ENCODE results near the gene DGUOK. TPM values are rescaled to one million over a fixed set of nuclear protein-coding genes. Genes with fewer than 3 reads are reported as not detected.
A peak's percentile ranks its signal among the peaks of the same experiment; 100 is the strongest.
"Not testable (repeated sequence)": the region's sequence is repeated elsewhere in the genome, so short reads cannot be mapped to it uniquely, and the experiment has no call there.

The DGUOK gene
- total RNA-seq (10 to 100 TPM in 2 of 5 donors, 1 to 10 TPM in 2, not detected in 1; 1.7 to 33.8 (median 14.1) TPM), polyA plus RNA-seq (10 to 100 TPM; 68.7 to 91.3 (median 84.9) TPM)
- long read RNA-seq, donor 1, partial matches to known transcripts: 0 of 11 reads
- long read RNA-seq, donor 1, other reads (novel, unspliced or antisense): 0 of 11 reads
- long read RNA-seq, donor 2, partial matches to known transcripts: 0 of 20 reads
- long read RNA-seq, donor 2, other reads (novel, unspliced or antisense): 6 of 20 reads
- long read RNA-seq, donor 3, transcript DGUOK-203 (4 exons, 703 nt): major isoform, 8 of 16 reads
- long read RNA-seq, donor 3, partial matches to known transcripts: 0 of 16 reads
- long read RNA-seq, donor 3, other reads (novel, unspliced or antisense): 0 of 16 reads
- long read RNA-seq, donor 4, partial matches to known transcripts: 0 of 4 reads
- long read RNA-seq, donor 4, other reads (novel, unspliced or antisense): 0 of 4 reads
- long read RNA-seq, donor 5, transcript DGUOK-208 (6 exons, 1,029 nt): minor isoform, 5 of 38 reads
- long read RNA-seq, donor 5, transcript DGUOK-202 (5 exons, 880 nt): minor isoform, 6 of 38 reads
- long read RNA-seq, donor 5, transcript DGUOK-203 (4 exons, 703 nt): major isoform, 10 of 38 reads
- long read RNA-seq, donor 5, partial matches to known transcripts: 6 of 38 reads
- long read RNA-seq, donor 5, other reads (novel, unspliced or antisense): 7 of 38 reads
- long read RNA-seq, donor 6: 0 reads
- long read RNA-seq, donor 7, transcript DGUOK-208 (6 exons, 1,029 nt): minor isoform, 8 of 28 reads
- long read RNA-seq, donor 7, transcript DGUOK-203 (4 exons, 703 nt): major isoform, 12 of 28 reads
- long read RNA-seq, donor 7, partial matches to known transcripts: 0 of 28 reads
- long read RNA-seq, donor 7, other reads (novel, unspliced or antisense): 0 of 28 reads
- long read RNA-seq, donor 8, transcript DGUOK-203 (4 exons, 703 nt): major isoform, 8 of 26 reads
- long read RNA-seq, donor 8, transcript DGUOK-208 (6 exons, 1,029 nt): minor isoform, 6 of 26 reads
- long read RNA-seq, donor 8, partial matches to known transcripts: 0 of 26 reads
- long read RNA-seq, donor 8, other reads (novel, unspliced or antisense): 9 of 26 reads
- long read RNA-seq, donor 9, transcript DGUOK-201 (7 exons, 1,144 nt): minor isoform, 6 of 46 reads
- long read RNA-seq, donor 9, transcript DGUOK-203 (4 exons, 703 nt): major isoform, 11 of 46 reads
- long read RNA-seq, donor 9, transcript DGUOK-202 (5 exons, 880 nt): minor isoform, 7 of 46 reads
- long read RNA-seq, donor 9, partial matches to known transcripts: 13 of 46 reads
- long read RNA-seq, donor 9, other reads (novel, unspliced or antisense): 5 of 46 reads
- long read RNA-seq, donor 10, partial matches to known transcripts: 0 of 7 reads
- long read RNA-seq, donor 10, other reads (novel, unspliced or antisense): 0 of 7 reads

GRCh38 chr2:73926493-73927327 lies at the start of gene DGUOK:
Gene DGUOK (plus strand): TSS chr2:73926880. CDS start chr2:73926911, 31 bp downstream.
- intact Hi-C loops (cut with DNase I; ENCODE audit: low total_unique reads): loop anchor here (10.0 kb wide), 1 partner anchor 92 kb away; no protein-coding TSS in a partner anchor
- H3K27ac ChIP-seq: peak within 1 kb of the TSS; percentile 94 to 98 (median 96)
- peaks cover 0 to 8% (median 3%) of the 10 kb centered on the region in 4 donors for H3K36me3 ChIP-seq
- TF ChIP-seq POLR2AphosphoS5 (IDR thresholded peaks at IDR 0.05): peak; percentile 98 to 99 (median 99)
- TF ChIP-seq CTCF (IDR thresholded peaks at IDR 0.05): no peak
- peak in 2 of 4 donors; percentile 91 to 95 for TF ChIP-seq POLR2A (IDR thresholded peaks at IDR 0.05)
- peak; percentile 43 for TF ChIP-seq EP300 (IDR thresholded peaks at IDR 0.05)
- DNase-seq: peak; percentile 98 to 100
- H3K9me3 ChIP-seq: no peaks in the 10 kb centered on the region
- 0% methylated on average over 29 to 50 of the region's 50 CpGs for WGBS, 5 donors
- no peaks in the 10 kb centered on the region for H3K27me3 ChIP-seq
- peak within 1 kb of the TSS; percentile 62 to 70 (median 67) for H3K4me3 ChIP-seq
- peaks cover 24 to 51% (median 37%) of the 10 kb centered on the region in 4 donors for H3K4me1 ChIP-seq

- H3K4me1 ChIP-seq: peaks cover 0 to 23% (median 5%) of the 10 kb centered on the region in 4 donors
- no peak overlapping the region for H3K4me3 ChIP-seq
- no peaks in the 10 kb centered on the region for H3K36me3 ChIP-seq
- no peak for DNase-seq
- no peak for TF ChIP-seq EP300 (IDR thresholded peaks at IDR 0.05)
- no peak for TF ChIP-seq CTCF (IDR thresholded peaks at IDR 0.05)
- no peak for TF ChIP-seq POLR2A (IDR thresholded peaks at IDR 0.05)
- TF ChIP-seq POLR2AphosphoS5 (IDR thresholded peaks at IDR 0.05): no peak
- intact Hi-C loops (cut with DNase I; ENCODE audit: low total_unique reads): no loop called here
- H3K27me3 ChIP-seq: no peaks in the 10 kb centered on the region
- H3K9me3 ChIP-seq: no peaks in the 10 kb centered on the region
- H3K27ac ChIP-seq: peak overlapping the region in 2 of 5 donors; percentile 20 to 35
- WGBS, 5 donors: 32 to 43% (median 36%) methylated on average over 9 of the region's 9 CpGs
Observed at GRCh38 chr2:73877071-73877802, 49.4 kb upstream of the DGUOK start.

GRCh38 chr2:73877984-73878383 lies 48.7 kb upstream of the DGUOK start:
- H3K9me3 ChIP-seq; H3K4me3 ChIP-seq; H3K36me3 ChIP-seq; H3K27me3 ChIP-seq; DNase-seq; intact Hi-C loops (cut with DNase I; ENCODE audit: low total_unique reads): not testable (repeated sequence)
- 89 to 94% (median 91%) methylated on average over 5 of the region's 5 CpGs for WGBS, 5 donors
- Histone ChIP-seq H3K4me1 (peaks cover 0 to 23% (median 5%) of the 10 kb centered on the region in 4 donors), H3K27ac (peak overlapping the region in 1 of 5 donors; percentile 35)
